DOHH2 (cell line): Measurements from ENCODE around the gene KCNJ14.

Experiments
- EZH2phosphoT487 ChIP-seq: fragments of 200-600 bp; sonication (generic); IDR thresholded peaks from 2 replicates; pipeline ENCODE4 v1.6.1; 2017; ENCODE audit warnings: borderline replicate concordance, mild to moderate bottlenecking, antibody characterized with exemption, low read length, moderate library complexity, mixed read lengths
- TF ChIP-seq, protein P1 (sequence below): fragments of 200-600 bp; sonication (generic); IDR thresholded peaks from one replicate; pipeline ENCODE4 v1.5.1; 2014; ENCODE audit warnings: antibody characterized with exemption, mild to moderate bottlenecking, low read depth, low read length; ENCODE audit not compliant: poor library complexity, severe bottlenecking

DNA sequence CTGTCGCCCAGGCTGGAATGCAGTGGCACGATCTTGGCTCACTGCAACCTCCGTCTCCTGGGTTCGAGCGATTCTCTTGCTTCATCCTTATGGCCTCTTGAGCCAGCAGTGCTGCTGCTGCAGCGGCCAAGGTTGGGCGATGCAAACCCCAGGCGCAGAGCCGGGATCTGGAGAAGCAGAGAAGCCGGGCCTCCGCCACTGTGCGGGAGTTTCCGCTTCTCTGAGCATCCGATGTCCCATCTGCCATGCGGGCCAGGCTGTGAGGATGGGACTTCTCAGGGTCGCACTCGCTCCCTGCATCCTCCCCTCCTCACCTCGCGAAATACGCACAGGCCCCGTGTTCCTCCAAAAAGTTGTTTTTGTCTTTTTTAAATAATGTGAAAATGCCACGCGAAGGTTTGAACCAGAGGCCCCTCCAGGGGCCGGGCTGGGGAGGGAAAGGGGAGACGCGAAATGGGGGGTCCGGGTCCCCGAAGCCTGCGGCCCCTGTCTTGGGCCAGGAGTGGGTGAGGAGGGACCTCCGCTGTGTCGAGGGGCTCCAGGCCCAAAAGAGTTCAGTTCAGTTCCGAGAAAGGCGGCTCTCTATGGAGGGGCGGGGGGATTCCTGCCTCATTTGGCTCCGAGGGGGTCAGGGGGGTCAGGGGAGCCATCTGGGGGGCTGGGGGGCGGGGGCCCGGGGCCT, 29.7 kb downstream of the KCNJ14 start:
- TF ChIP-seq EZH2phosphoT487, result no peak
- TF ChIP-seq, protein P1, sequence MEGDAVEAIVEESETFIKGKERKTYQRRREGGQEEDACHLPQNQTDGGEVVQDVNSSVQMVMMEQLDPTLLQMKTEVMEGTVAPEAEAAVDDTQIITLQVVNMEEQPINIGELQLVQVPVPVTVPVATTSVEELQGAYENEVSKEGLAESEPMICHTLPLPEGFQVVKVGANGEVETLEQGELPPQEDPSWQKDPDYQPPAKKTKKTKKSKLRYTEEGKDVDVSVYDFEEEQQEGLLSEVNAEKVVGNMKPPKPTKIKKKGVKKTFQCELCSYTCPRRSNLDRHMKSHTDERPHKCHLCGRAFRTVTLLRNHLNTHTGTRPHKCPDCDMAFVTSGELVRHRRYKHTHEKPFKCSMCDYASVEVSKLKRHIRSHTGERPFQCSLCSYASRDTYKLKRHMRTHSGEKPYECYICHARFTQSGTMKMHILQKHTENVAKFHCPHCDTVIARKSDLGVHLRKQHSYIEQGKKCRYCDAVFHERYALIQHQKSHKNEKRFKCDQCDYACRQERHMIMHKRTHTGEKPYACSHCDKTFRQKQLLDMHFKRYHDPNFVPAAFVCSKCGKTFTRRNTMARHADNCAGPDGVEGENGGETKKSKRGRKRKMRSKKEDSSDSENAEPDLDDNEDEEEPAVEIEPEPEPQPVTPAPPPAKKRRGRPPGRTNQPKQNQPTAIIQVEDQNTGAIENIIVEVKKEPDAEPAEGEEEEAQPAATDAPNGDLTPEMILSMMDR, result no peak
